VCaP (cell line): ENCODE measurements around the gene FSTL4.

ENCODE experiments used
- H3K27ac ChIP-seq: fragments of 450-650 bp; 2 replicates; pipeline ENCODE4 v1.5.1; 2017
- TF ChIP-seq, protein P1 (sequence below): fragments of 450-650 bp; conservative IDR thresholded peaks from 2 replicates; pipeline ENCODE4 v1.5.1; 2017; ENCODE audit warnings: mild to moderate bottlenecking, moderate library complexity

FSTL4 gene

DNA sequence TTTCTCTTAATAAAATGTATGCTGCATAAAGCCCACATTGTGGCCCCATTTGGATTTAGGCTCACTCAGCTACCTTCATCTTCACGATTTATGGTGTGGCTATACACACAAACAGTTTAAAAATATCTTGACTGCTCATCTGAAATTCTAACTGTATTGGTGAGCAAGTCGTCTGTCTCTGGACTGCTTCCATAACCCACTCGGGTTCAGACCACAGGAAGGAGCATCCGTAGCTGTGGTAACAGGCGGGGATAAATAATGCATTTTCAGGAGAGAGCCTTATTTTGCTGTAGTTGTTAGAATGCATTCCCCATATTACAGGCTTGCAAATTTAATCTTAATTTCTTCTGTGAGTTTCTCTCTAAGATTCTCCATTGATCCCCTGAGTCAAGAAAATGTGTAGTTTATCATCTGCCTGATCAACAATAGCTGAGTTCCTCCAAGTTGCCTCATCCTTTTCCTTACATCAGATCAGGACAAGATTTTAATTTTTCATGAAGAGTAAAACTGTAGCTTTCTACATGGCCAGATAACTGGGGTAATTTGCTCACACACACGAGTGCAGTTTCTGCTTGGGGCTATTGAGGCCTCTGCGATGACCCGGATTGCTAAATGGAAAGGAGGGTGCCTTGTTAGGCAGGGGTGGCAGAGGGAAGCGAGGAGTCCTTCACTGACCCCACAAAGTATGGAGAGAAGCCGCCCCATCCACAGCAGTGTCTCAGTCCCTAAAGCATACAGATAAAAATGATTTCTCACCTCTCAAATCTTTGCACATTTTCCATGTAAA lies 133.9 kb downstream of the FSTL4 start:
- no peak overlapping the region for H3K27ac ChIP-seq
- TF ChIP-seq, protein P1, sequence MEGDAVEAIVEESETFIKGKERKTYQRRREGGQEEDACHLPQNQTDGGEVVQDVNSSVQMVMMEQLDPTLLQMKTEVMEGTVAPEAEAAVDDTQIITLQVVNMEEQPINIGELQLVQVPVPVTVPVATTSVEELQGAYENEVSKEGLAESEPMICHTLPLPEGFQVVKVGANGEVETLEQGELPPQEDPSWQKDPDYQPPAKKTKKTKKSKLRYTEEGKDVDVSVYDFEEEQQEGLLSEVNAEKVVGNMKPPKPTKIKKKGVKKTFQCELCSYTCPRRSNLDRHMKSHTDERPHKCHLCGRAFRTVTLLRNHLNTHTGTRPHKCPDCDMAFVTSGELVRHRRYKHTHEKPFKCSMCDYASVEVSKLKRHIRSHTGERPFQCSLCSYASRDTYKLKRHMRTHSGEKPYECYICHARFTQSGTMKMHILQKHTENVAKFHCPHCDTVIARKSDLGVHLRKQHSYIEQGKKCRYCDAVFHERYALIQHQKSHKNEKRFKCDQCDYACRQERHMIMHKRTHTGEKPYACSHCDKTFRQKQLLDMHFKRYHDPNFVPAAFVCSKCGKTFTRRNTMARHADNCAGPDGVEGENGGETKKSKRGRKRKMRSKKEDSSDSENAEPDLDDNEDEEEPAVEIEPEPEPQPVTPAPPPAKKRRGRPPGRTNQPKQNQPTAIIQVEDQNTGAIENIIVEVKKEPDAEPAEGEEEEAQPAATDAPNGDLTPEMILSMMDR = no peak

DNA sequence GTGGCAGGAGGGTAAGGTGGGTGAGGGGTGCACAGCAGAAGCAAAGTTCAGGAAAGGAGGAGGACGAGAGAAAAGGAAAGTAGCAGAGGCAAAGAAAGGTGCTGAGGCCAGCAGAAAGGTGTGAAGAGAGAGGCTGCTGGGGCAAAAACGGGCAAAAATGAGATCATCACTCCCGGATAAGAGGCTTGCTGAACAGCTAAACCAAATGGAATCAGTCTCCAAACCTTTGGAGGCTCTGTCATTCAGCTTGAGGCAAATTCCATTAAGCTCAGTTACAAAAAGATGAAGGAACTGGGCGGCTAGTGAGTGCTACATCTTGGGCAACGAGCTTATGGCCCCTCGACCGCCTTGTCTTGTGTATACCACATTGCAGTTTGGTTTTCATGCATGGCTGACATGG lies 136.4 kb downstream of the FSTL4 start:
- TF ChIP-seq, protein P1 = no peak
- H3K27ac ChIP-seq = no peak overlapping the region

DNA sequence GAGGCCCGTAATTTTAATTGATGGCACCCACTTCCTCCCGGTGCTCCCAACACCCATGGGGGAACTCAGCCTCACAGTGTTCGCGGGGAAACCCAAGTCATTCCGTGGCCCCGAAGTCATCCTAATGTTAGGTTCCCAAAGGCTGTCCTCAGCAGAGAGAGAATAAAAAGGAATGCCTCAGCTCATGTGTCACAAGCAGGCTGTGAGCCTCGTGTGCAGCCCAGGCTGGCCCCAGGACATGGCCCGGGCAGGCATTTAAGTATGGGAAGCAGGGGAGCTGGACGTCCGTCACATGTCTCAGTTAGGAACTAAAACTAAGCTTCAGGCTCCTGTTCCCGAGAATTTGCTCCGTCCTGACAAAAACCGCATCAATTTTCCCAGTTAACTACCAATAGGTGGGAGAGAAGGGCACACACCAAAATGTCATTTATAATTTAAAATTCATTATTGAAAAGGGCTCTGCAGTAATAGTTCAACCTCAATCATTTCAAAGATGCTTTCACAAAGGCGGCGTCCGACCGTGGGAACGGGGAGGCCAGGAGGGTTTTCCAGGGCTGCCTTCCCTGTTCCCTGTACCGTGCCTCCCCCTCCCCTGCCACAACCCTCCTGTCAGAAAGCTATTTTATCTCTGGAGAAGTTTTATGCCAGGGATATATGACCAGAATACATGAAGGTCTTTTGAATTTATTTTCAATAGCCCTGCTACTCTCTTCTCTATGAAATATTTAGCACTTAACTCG lies 137.3 kb downstream of the FSTL4 start:
- peak overlapping the region; percentile 43 for H3K27ac ChIP-seq
- TF ChIP-seq, protein P1 = no peak

DNA sequence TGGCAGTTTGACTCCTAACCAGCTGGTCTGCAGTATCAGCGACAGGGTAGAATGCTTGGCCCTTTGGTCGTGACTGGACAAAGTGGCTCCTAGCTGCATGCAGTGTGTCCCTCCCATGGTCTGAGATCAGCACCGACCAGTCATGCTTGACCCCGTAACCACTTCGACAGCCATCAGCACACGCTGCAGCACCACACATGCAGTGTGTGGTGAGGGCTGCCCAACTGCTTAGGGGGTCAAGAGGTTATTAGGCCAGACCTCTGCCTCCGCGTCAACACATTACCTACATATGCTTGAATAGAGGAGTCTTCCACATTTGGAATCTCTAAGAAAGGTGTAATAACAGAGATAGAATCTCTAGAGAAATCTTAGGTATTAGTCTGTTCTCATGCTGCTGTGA lies 139.1 kb downstream of the FSTL4 start:
- no peak overlapping the region for H3K27ac ChIP-seq
- TF ChIP-seq, protein P1 = no peak

DNA sequence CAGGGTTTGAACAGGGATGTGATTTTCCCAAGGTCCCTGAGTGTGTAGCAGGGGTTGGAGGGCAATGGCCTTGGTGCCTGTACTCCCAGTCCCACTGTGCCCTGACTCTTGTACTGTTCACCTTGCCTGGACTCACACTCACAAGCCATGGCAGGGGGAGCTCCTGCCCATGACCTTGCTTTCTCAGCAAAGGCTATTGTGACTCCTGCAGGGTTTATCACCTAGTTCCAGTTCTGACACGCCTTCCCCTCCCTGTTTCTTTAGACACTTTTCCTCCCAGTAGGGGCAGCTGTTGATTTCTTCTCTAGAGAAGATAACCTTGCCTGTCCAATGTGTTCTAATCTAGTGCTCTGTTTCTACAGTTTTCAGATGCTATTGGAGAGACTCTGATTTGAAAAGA lies 139.5 kb downstream of the FSTL4 start:
- TF ChIP-seq, protein P1 = no peak

DNA sequence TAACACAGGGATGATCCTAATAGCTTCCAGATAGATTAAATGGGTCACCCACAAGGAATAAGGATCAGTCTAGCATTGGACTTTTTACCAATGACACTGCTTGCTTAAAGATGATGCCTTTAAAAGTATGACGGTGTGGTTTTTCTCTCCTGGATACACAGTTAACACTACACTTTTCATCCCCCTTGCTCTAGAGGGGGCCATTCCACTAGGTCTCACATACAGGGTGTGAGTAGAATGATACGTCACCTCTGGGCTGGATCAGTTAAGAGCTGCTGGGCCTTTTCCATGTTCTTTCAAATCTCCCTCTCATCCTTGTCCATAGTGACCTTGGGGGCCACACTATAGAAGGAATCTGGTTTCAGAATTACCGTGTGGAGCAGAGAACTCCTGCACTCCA lies 140.6 kb downstream of the FSTL4 start:
- H3K27ac ChIP-seq = no peak overlapping the region
- TF ChIP-seq, protein P1 = no peak

More for the DNA sequence above, 139.5 kb downstream of the FSTL4 start:
- no peak overlapping the region for H3K27ac ChIP-seq

DNA sequence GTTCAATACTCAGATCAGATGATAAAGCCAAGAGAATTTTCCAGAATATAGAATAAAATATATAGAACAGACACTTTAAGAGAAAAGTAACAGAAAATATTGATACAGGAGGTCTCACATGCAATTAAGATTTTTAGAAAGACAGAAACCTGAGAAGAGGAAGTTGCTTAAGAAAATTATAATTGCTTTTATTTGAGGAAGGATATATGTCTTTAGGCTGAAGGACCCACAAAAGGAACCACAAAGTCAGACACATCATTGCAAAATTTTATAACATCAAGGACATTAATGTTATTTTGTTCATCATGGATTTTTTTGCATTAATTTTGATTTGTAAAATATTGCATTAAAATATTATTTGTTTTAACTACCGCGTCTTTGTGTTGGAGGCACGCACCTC lies 141.5 kb downstream of the FSTL4 start:
- TF ChIP-seq, protein P1 = no peak

More for the DNA sequence above, 141.5 kb downstream of the FSTL4 start:
- H3K27ac ChIP-seq = no peak overlapping the region
